Chondrocyte (in vitro differentiated cells): Measurements from ENCODE around the gene PDGFA. TPM values are rescaled to one million over a fixed set of nuclear protein-coding genes. Genes with fewer than 3 reads are reported as not detected.

Experiments
- DNase-seq: peaks from one replicate; pipeline ENCODE4 v3.0.0; 2021; ENCODE audit warnings: mixed read lengths, low spot score
- H3K27ac Mint-ChIP-seq: one replicate; pipeline ENCODE4 v1.8.0; 2021; ENCODE audit warnings: mild to moderate bottlenecking, moderate library complexity, mixed read lengths; ENCODE audit not compliant: unreplicated experiment
- H3K27me3 Mint-ChIP-seq: 2 replicates; pipeline ENCODE4 v1.8.0; 2021; ENCODE audit warnings: low read depth, mixed read lengths
- H3K36me3 Mint-ChIP-seq: 2 replicates; pipeline ENCODE4 v1.8.0; 2021; ENCODE audit warnings: low read depth, mixed read lengths
- H3K4me1 Mint-ChIP-seq: 2 replicates; pipeline ENCODE4 v1.8.0; 2021; ENCODE audit warnings: low read depth, mild to moderate bottlenecking, mixed read lengths
- H3K4me3 Mint-ChIP-seq: one replicate; pipeline ENCODE4 v1.8.0; 2021; ENCODE audit warnings: mild to moderate bottlenecking, moderate library complexity, mixed read lengths; ENCODE audit not compliant: unreplicated experiment
- H3K9me3 Mint-ChIP-seq: 2 replicates; pipeline ENCODE4 v1.8.0; 2021; ENCODE audit warnings: low read depth, mixed read lengths
- total RNA-seq: library from RNA; stranded (reverse); gene quantifications from 3 replicates; pipeline ENCODE4 v1.2.1, GENCODE V29; 2021
- TF ChIP-seq, protein P1 (sequence below): fragments of 200-600 bp; sonication (generic); IDR thresholded peaks from 2 replicates; pipeline ENCODE4 v1.5.0; 2021; ENCODE audit warnings: antibody characterized with exemption, mild to moderate bottlenecking, moderate library complexity

The PDGFA gene
- total RNA-seq, 1 donor from 2014 or later = 70.6 TPM

DNA sequence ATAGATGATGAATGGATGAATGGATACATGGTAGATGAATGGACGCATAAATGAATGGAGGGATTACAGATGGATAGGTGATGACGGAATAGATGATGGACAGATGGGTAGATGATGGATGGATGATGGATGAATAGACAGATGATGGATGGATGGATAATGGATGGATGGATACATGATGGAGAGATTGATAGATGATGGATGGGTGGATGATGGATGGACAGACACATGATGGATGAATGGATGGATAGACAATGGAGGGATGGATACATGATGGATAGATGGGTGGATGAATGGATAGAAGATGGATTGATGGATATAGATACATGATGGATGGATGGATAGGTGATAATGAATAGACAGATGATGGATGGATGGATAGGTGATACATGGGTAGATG lies 8.8 kb upstream of the PDGFA start:
- Mint-ChIP-seq H3K4me1 (peaks cover 10% of the 10 kb centered on the region), H3K4me3 (no peak overlapping the region), H3K36me3 (no peaks in the 10 kb centered on the region), H3K27me3 (no peaks in the 10 kb centered on the region), H3K27ac (no peak overlapping the region), H3K9me3 (peaks cover 3% of the 10 kb centered on the region)
- no peak for DNase-seq
- TF ChIP-seq, protein P1, sequence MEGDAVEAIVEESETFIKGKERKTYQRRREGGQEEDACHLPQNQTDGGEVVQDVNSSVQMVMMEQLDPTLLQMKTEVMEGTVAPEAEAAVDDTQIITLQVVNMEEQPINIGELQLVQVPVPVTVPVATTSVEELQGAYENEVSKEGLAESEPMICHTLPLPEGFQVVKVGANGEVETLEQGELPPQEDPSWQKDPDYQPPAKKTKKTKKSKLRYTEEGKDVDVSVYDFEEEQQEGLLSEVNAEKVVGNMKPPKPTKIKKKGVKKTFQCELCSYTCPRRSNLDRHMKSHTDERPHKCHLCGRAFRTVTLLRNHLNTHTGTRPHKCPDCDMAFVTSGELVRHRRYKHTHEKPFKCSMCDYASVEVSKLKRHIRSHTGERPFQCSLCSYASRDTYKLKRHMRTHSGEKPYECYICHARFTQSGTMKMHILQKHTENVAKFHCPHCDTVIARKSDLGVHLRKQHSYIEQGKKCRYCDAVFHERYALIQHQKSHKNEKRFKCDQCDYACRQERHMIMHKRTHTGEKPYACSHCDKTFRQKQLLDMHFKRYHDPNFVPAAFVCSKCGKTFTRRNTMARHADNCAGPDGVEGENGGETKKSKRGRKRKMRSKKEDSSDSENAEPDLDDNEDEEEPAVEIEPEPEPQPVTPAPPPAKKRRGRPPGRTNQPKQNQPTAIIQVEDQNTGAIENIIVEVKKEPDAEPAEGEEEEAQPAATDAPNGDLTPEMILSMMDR = no peak

DNA sequence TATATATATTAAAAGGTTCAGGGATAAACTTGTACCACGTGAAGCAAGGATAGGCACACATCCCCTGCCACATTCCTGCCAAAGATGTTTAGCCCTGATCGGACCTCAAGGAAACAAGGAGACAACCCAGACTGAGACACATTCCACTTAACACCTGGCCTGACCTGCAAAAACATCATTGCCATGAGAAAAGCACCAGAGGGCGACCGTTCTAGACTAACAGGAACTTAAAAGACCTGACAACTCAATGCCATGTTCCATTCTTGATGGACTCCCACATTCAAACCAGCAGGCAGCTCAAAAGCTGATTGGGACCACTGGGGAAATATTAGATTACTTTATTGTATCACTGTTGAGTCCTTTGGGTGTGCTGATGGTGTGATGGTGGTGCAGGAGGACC lies 8.1 kb upstream of the PDGFA start:
- H3K36me3 Mint-ChIP-seq = no peaks in the 10 kb centered on the region
- TF ChIP-seq, protein P1 = no peak
- H3K4me3 Mint-ChIP-seq = no peak overlapping the region
- peaks cover 10% of the 10 kb centered on the region for H3K4me1 Mint-ChIP-seq
- H3K9me3 Mint-ChIP-seq = peaks cover 3% of the 10 kb centered on the region
- no peaks in the 10 kb centered on the region for H3K27me3 Mint-ChIP-seq
- DNase-seq = no peak
- H3K27ac Mint-ChIP-seq = no peak overlapping the region

DNA sequence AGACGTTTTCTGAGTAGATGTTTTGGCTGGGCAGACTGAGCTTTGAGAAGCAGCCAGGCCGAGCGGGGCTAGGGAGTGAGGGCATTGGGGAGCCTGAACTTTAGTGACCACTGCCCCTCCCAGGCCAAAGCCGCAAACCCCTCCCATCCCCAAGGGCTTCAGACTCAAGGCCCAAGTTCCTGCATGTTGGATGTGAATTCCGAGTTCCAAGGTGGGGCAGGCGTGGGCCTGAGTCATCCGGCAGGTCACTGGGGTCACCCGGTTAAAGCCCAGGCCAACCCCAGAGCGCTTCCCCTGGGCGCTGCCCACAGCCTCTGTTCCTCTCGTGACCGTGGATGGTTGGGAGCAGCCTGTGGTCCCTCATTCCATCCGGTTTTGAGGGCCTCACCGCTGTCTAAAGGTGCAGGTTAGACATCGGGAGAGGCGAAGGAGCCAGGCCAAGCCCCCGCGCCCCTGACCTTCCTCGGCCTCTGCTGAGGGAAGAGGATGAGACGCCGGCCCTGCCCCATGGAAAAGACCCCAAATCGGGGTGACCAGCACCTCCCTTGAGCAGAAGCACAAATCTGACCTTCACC lies 6.9 kb upstream of the PDGFA start:
- H3K9me3 Mint-ChIP-seq = peaks cover 3% of the 10 kb centered on the region
- no peak for DNase-seq
- peaks cover 10% of the 10 kb centered on the region for H3K4me1 Mint-ChIP-seq
- H3K27ac Mint-ChIP-seq = no peak overlapping the region
- TF ChIP-seq, protein P1 = no peak
- H3K4me3 Mint-ChIP-seq = no peak overlapping the region
- no peaks in the 10 kb centered on the region for H3K27me3 Mint-ChIP-seq
- no peaks in the 10 kb centered on the region for H3K36me3 Mint-ChIP-seq

DNA sequence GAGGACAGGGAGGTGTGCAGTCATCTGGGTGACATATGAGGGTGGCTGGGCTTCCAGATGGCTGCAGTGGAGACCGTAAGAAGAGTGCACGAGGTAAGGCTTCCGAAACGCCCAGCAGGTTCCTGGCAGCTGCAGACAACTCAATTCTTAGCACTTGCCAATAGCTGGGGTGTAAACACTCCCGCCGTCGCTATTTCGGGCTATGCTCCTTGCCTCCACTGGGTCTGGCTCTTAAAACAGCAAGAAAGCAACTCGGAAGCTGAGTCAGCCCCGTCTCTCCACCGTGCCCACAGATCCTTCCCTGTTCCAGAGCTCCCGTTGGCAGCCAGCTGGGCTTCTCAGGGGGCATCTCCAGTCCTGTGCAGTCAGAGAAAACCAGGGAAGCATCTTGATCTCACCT lies 6.1 kb upstream of the PDGFA start:
- Mint-ChIP-seq H3K27ac (no peak overlapping the region), H3K4me3 (no peak overlapping the region), H3K9me3 (peaks cover 3% of the 10 kb centered on the region), H3K4me1 (peaks cover 16% of the 10 kb centered on the region), H3K27me3 (no peaks in the 10 kb centered on the region), H3K36me3 (no peaks in the 10 kb centered on the region)
- TF ChIP-seq, protein P1 = no peak
- DNase-seq = no peak

- Mint-ChIP-seq H3K27me3 (no peaks in the 10 kb centered on the region), H3K36me3 (no peaks in the 10 kb centered on the region), H3K27ac (no peak overlapping the region), H3K9me3 (peaks cover 3% of the 10 kb centered on the region), H3K4me3 (no peak overlapping the region), H3K4me1 (peaks cover 16% of the 10 kb centered on the region)
- DNase-seq = no peak
- TF ChIP-seq, protein P1 = no peak
Observed at GRCh38 chr7:524800-525199, 5.2 kb upstream of the PDGFA start.
